ENCODE data around the gene VTI1A. TPM values are rescaled to one million over a fixed set of nuclear protein-coding genes. Genes with fewer than 3 reads are reported as not detected.

The VTI1A gene
- total RNA-seq, 6 donors from 2014 or later: 29.5 to 247 (median 43.0) TPM

DNA sequence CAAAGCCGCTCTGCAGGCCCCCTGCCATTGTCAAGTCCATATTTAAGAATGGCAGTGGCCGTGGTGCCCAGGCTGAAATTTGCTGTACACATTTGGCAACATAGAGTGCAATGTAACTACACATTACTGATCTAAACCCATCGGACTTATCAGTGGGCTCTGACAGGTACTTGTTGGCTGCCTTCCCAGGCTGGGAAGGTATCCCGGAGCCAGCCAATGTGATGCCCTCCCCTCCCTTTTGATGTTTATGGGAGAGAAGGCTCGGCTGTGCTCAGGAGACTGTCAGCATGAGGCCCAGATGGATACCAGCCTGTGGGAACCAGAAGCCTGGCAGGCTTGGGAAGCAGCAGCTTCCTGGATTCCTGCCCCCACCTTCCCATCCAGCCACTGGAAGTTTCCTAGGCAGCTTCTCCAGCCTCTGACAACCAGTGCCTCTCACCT lies 357.0 kb downstream of the VTI1A start:
- no peaks in the 10 kb centered on the region for H3K36me3 ChIP-seq
- DNase-seq: no peak
- WGBS, 2 donors: 75 to 80% methylated on average over 4 to 5 of the region's 5 CpGs
- no peaks in the 10 kb centered on the region for H3K9me3 ChIP-seq
- no peak overlapping the region for H3K4me3 ChIP-seq
- H3K4me1 ChIP-seq: peaks cover 0 to 4% (median 3%) of the 10 kb centered on the region in 4 donors
- H3K27ac ChIP-seq: no peak overlapping the region
- ATAC-seq (ENCODE audit: low FRiP score in 2 of 2): no peak
- H3K27me3 ChIP-seq: no peaks in the 10 kb centered on the region
- TF ChIP-seq, protein P1, sequence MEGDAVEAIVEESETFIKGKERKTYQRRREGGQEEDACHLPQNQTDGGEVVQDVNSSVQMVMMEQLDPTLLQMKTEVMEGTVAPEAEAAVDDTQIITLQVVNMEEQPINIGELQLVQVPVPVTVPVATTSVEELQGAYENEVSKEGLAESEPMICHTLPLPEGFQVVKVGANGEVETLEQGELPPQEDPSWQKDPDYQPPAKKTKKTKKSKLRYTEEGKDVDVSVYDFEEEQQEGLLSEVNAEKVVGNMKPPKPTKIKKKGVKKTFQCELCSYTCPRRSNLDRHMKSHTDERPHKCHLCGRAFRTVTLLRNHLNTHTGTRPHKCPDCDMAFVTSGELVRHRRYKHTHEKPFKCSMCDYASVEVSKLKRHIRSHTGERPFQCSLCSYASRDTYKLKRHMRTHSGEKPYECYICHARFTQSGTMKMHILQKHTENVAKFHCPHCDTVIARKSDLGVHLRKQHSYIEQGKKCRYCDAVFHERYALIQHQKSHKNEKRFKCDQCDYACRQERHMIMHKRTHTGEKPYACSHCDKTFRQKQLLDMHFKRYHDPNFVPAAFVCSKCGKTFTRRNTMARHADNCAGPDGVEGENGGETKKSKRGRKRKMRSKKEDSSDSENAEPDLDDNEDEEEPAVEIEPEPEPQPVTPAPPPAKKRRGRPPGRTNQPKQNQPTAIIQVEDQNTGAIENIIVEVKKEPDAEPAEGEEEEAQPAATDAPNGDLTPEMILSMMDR (IDR thresholded peaks at IDR 0.05): no peak
- TF ChIP-seq POLR2A (IDR thresholded peaks at IDR 0.05) (no peak), EP300 (IDR thresholded peaks at IDR 0.05) (no peak), POLR2AphosphoS5 (IDR thresholded peaks at IDR 0.05) (no peak)

DNA sequence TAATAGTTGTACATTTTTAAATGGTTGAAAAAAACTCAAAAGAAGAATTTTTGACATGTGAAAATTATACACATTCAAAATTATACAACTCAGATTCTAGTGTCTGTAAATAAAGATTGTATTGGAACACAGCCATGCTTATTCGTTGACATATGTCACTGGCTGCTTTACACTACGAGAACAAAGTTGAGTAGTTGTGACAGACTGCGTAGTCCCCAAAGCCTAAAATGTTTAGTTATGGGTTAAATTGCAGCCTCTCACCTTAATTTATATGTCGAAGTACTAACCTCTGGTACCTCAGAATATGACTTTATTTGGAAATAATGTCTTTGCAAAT lies 358.2 kb downstream of the VTI1A start:
- H3K4me1 ChIP-seq: peaks cover 0 to 4% (median 3%) of the 10 kb centered on the region in 4 donors
- ATAC-seq (ENCODE audit: low FRiP score in 2 of 2): no peak
- no peaks in the 10 kb centered on the region for H3K27me3 ChIP-seq
- 89 to 90% methylated on average over 4 of the region's 4 CpGs for whole genome bisulfite sequencing, 2 donors
- DNase-seq: no peak
- no peak overlapping the region for H3K4me3 ChIP-seq
- no peak for TF ChIP-seq POLR2AphosphoS5 (IDR thresholded peaks at IDR 0.05)
- TF ChIP-seq POLR2A (IDR thresholded peaks at IDR 0.05): no peak
- TF ChIP-seq EP300 (IDR thresholded peaks at IDR 0.05): no peak
- TF ChIP-seq, protein P1 (IDR thresholded peaks at IDR 0.05): no peak
- H3K27ac ChIP-seq: no peak overlapping the region
- no peaks in the 10 kb centered on the region for H3K36me3 ChIP-seq
- no peaks in the 10 kb centered on the region for H3K9me3 ChIP-seq

DNA sequence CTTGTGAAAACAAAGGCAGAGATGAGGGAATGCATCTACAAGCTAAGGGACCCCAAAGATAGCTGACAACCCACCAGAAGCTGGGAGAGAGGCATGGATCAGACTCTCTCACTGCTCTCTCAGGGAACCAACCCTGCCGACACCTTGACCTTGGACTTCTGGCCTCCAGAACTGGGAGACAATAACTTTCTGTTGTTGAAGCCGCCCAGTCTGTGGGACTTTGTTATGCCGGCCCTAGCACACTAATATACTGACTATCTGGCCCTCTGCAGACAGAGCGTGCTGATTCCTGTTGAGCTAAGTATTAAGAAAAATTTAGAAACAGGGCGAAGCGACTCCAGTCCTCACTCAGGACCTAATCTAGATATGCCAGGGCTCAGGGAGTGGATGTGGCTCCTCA lies 358.7 kb downstream of the VTI1A start:
- Histone ChIP-seq H3K27me3 (no peaks in the 10 kb centered on the region), H3K4me1 (peaks cover 0 to 4% (median 3%) of the 10 kb centered on the region in 4 donors), H3K27ac (no peak overlapping the region), H3K4me3 (no peak overlapping the region), H3K36me3 (no peaks in the 10 kb centered on the region), H3K9me3 (no peaks in the 10 kb centered on the region)
- TF ChIP-seq, protein P1 (IDR thresholded peaks at IDR 0.05): no peak
- no peak for TF ChIP-seq POLR2AphosphoS5 (IDR thresholded peaks at IDR 0.05)
- TF ChIP-seq POLR2A (IDR thresholded peaks at IDR 0.05): no peak
- no peak for TF ChIP-seq EP300 (IDR thresholded peaks at IDR 0.05)
- ATAC-seq (ENCODE audit: low FRiP score in 2 of 2) (no peak), DNase-seq (no peak)
- 93 to 98% methylated on average over 3 to 6 of the region's 6 CpGs for WGBS, 2 donors

DNA sequence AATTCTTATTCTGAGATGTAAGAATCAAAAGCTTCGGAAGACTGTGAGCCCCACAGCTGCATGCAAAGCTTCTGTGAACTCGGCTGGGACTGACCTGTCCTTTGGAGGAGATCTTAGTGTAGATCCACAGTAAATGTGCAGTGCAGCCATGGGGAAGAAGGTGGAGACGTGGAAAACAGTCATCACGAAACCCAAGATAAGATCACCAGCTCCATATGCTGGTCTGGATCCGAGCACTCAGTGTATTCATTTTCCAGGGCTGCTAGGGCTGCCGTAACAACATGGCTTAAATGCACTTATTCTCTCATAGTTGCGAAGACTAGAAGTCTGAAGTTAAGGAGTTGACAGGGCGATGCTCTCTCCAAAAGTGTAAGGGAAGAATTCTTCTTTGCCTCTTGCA lies 360.0 kb downstream of the VTI1A start:
- H3K9me3 ChIP-seq: no peaks in the 10 kb centered on the region
- no peak overlapping the region for H3K4me3 ChIP-seq
- H3K27ac ChIP-seq: no peak overlapping the region
- DNase-seq (no peak), ATAC-seq (ENCODE audit: low FRiP score in 2 of 2) (no peak)
- 98 to 99% methylated on average over 8 of the region's 8 CpGs for WGBS, 2 donors
- H3K4me1 ChIP-seq: peaks cover under 1 to 7% (median 4%) of the 10 kb centered on the region in 4 donors
- no peaks in the 10 kb centered on the region for H3K36me3 ChIP-seq
- no peaks in the 10 kb centered on the region for H3K27me3 ChIP-seq
- no peak for TF ChIP-seq POLR2A (IDR thresholded peaks at IDR 0.05)
- TF ChIP-seq, protein P1 (IDR thresholded peaks at IDR 0.05): no peak
- no peak for TF ChIP-seq POLR2AphosphoS5 (IDR thresholded peaks at IDR 0.05)
- TF ChIP-seq EP300 (IDR thresholded peaks at IDR 0.05): no peak

DNA sequence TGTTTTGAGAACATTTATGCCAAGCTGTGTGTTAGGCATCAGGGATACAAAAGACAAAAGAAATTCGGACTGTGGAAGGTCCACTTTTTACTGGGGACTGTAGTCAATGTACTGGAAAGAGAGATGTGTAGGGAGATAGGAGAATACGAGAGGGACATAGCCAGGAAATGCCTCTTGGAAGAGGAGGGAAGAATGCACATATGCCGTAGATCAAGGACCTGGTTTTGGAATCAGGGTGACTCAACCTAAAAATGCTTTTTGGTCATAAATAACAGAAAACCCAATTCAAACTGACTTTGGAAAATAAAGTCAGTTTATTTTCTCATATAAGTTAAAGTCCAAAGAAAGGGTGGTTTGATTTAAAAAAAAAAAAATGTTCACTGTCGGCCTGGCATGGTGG lies 362.7 kb downstream of the VTI1A start:
- 93 to 98% methylated on average over 4 of the region's 4 CpGs for WGBS, 2 donors
- no peak for ATAC-seq (ENCODE audit: low FRiP score in 2 of 2)

More for the DNA sequence above, 362.7 kb downstream of the VTI1A start:
- no peak for DNase-seq
- H3K9me3 ChIP-seq: no peaks in the 10 kb centered on the region
- no peak overlapping the region for H3K4me3 ChIP-seq
- H3K27me3 ChIP-seq: no peaks in the 10 kb centered on the region
- H3K4me1 ChIP-seq: peaks cover 8 to 14% (median 9%) of the 10 kb centered on the region in 4 donors
- H3K27ac ChIP-seq: no peak overlapping the region
- no peak for TF ChIP-seq POLR2AphosphoS5 (IDR thresholded peaks at IDR 0.05)
- TF ChIP-seq, protein P1 (IDR thresholded peaks at IDR 0.05): no peak
- no peaks in the 10 kb centered on the region for H3K36me3 ChIP-seq

Measured in upper lobe of left lung (tissue), 6 donors.